H1 (cell line): Measurements from ENCODE around the gene LRRK1. TPM values are rescaled to one million over a fixed set of nuclear protein-coding genes. Genes with fewer than 3 reads are reported as not detected.

Experiments
- CTCF ChIA-PET: fragments of 300-600 bp; sonication (Branson Sonifier 250); formaldehyde crosslinking; loops from one replicate; lab custom pipeline; 2021; ENCODE audit not compliant: partially characterized antibody; lab: Charles Lee
- POLR2A ChIA-PET: fragments of 300-600 bp; sonication (Branson Sonifier 250); formaldehyde crosslinking; loops from one replicate; lab custom pipeline; 2021; ENCODE audit warnings: inconsistent platforms; ENCODE audit not compliant: partially characterized antibody; lab: Charles Lee
- DNase-seq, 2 experiments: peaks; one replicate each; pipeline versions ENCODE4 v3.0.0 to v3.0.0-alpha.2; 2010 to 2022; ENCODE audit warnings: low spot score in 2 of 2, low read depth in 1 of 2, mixed read lengths in 1 of 2
- FAIRE-seq: peaks from 2 replicates; lab custom pipeline; 2011; peaks lifted over from hg19 to GRCh38; lab: Jason Lieb, UNC
- H2AFZ ChIP-seq: 2 replicates; pipeline ENCODE4 v1.8.1; 2012; ENCODE audit warnings: low read length, inconsistent platforms
- H2AK5ac ChIP-seq: 2 replicates; pipeline ENCODE4 v1.6.1; 2013; ENCODE audit warnings: low read depth, low read length
- H2BK120ac ChIP-seq: replicated peaks from 2 replicates; pipeline ENCODE3; 2013; ENCODE audit warnings: low read depth, low read length, inconsistent platforms
- H2BK12ac ChIP-seq: 2 replicates; pipeline ENCODE4 v1.6.1; 2013; ENCODE audit warnings: low read depth, low read length
- H2BK15ac ChIP-seq: 2 replicates; pipeline ENCODE4 v1.6.1; 2013; ENCODE audit warnings: low read length
- H2BK20ac ChIP-seq: 2 replicates; pipeline ENCODE4 v1.6.1; 2013; ENCODE audit warnings: low read length
- H2BK5ac ChIP-seq: 2 replicates; pipeline ENCODE4 v1.6.1; 2013; ENCODE audit warnings: low read depth, low read length
- H3K14ac ChIP-seq: 2 replicates; pipeline ENCODE4 v1.6.1; 2013; ENCODE audit warnings: inconsistent platforms; ENCODE audit not compliant: insufficient read length
- H3K18ac ChIP-seq: 2 replicates; pipeline ENCODE4 v1.6.1; 2013; ENCODE audit warnings: low read length; ENCODE audit errors: extremely low read depth
- H3K23ac ChIP-seq: 2 replicates; pipeline ENCODE4 v1.6.1; 2013; ENCODE audit warnings: inconsistent platforms; ENCODE audit not compliant: insufficient read length
- H3K23me2 ChIP-seq: 2 replicates; pipeline ENCODE4 v1.6.1; 2013; ENCODE audit warnings: low read depth, low read length
- H3K27ac ChIP-seq: 2 replicates; pipeline ENCODE4 v1.6.1; 2011; ENCODE audit warnings: low read depth, low read length, inconsistent platforms
- H3K27me3 ChIP-seq, 4 experiments: replicated peaks in 1 of 4; 1 replicate in 1 of 4; 2 replicates in 3 of 4; pipeline versions ENCODE4 v1.6.1 to v1.8.1; 2011 to 2013; ENCODE audit warnings: low read length in 3 of 4, mild to moderate bottlenecking in 3 of 4, inconsistent platforms in 2 of 4, mixed read lengths in 2 of 4, moderate library complexity in 1 of 4; ENCODE audit not compliant: control insufficient read depth in 3 of 4, insufficient read depth in 3 of 4; ENCODE audit errors: extremely low read depth in 1 of 4
- H3K36me3 ChIP-seq, 4 experiments: 2 replicates each; pipeline versions ENCODE4 v1.6.1 to v1.8.1; 2011 to 2013; ENCODE audit warnings: mild to moderate bottlenecking in 4 of 4, low read length in 3 of 4, moderate library complexity in 2 of 4, control low read depth in 1 of 4, inconsistent platforms in 1 of 4; ENCODE audit not compliant: insufficient read depth in 4 of 4, control insufficient read depth in 2 of 4
- H3K4ac ChIP-seq: replicated peaks from 2 replicates; pipeline ENCODE3; 2013; ENCODE audit warnings: low read length, low read depth, mixed read lengths, inconsistent platforms; ENCODE audit not compliant: insufficient read length
- H3K4me1 ChIP-seq, 4 experiments: replicated peaks in 1 of 4; 1 replicate in 1 of 4; 2 replicates in 3 of 4; pipeline versions ENCODE4 v1.6.1 to v1.8.1; 2011 to 2013; ENCODE audit warnings: low read length in 3 of 4, inconsistent platforms in 2 of 4, mixed read lengths in 1 of 4; ENCODE audit not compliant: insufficient read depth in 4 of 4, control insufficient read depth in 3 of 4
- H3K4me2 ChIP-seq, 2 experiments: 2 replicates each; pipeline versions ENCODE4 v1.6.1 to v1.8.1; 2011 to 2013; ENCODE audit warnings: low read depth in 2 of 2, low read length in 2 of 2, control low read depth in 1 of 2, inconsistent platforms in 1 of 2, mild to moderate bottlenecking in 1 of 2; ENCODE audit not compliant: insufficient read depth in 1 of 2
- H3K4me3 ChIP-seq, 4 experiments: fragments of 200-600, 300-600 bp in 1 of 4; sonication (generic), shearing (Covaris generic), sonication (Bioruptor Twin) in 1 of 4; 2 replicates each; pipeline versions ENCODE4 v1.5.1 to v1.8.1; 2011 to 2016; ENCODE audit warnings: low read length in 4 of 4, low read depth in 3 of 4, control low read depth in 2 of 4, inconsistent platforms in 2 of 4, mild to moderate bottlenecking in 2 of 4, mixed read lengths in 1 of 4, moderate library complexity in 1 of 4; ENCODE audit not compliant: insufficient read depth in 2 of 4; ENCODE audit errors: extremely low read depth in 1 of 4
- H3K56ac ChIP-seq: replicated peaks from 2 replicates; pipeline ENCODE3; 2013; ENCODE audit warnings: low read depth, mild to moderate bottlenecking, mixed read lengths, low read length, inconsistent platforms; ENCODE audit not compliant: insufficient read length
- H3K79me1 ChIP-seq: 2 replicates; pipeline ENCODE4 v1.6.1; 2013; ENCODE audit warnings: low read depth, low read length, control low read depth
- H3K79me2 ChIP-seq, 2 experiments: 2 replicates each; pipeline versions ENCODE4 v1.6.1 to v1.8.1; 2012 to 2013; ENCODE audit warnings: low read length in 2 of 2, mild to moderate bottlenecking in 2 of 2, inconsistent platforms in 1 of 2; ENCODE audit not compliant: insufficient read depth in 2 of 2, control insufficient read depth in 1 of 2
- H3K9ac ChIP-seq, 4 experiments: replicated peaks in 1 of 4; 1 replicate in 1 of 4; 2 replicates in 3 of 4; pipeline versions ENCODE4 v1.6.1 to v1.8.1; 2011 to 2013; ENCODE audit warnings: low read depth in 3 of 4, low read length in 3 of 4, control low read depth in 2 of 4, mild to moderate bottlenecking in 2 of 4, moderate library complexity in 2 of 4, inconsistent platforms in 1 of 4; ENCODE audit errors: extremely low read depth in 1 of 4
- H3K9me3 ChIP-seq, 2 experiments: 2 replicates each; pipeline versions ENCODE4 v1.6.1 to v1.8.1; 2012 to 2013; ENCODE audit warnings: mild to moderate bottlenecking in 2 of 2, moderate library complexity in 2 of 2, control low read depth in 1 of 2, inconsistent platforms in 1 of 2, low read depth in 1 of 2, low read length in 1 of 2, mixed read lengths in 1 of 2; ENCODE audit not compliant: insufficient read depth in 2 of 2
- H4K20me1 ChIP-seq, 2 experiments: replicated peaks in 1 of 2; 2 replicates each; pipeline versions ENCODE3 to v1.8.1; 2011 to 2013; ENCODE audit warnings: inconsistent platforms in 2 of 2, low read length in 2 of 2, mild to moderate bottlenecking in 1 of 2; ENCODE audit not compliant: insufficient read depth in 2 of 2, control insufficient read depth in 1 of 2
- H4K5ac ChIP-seq: 2 replicates; pipeline ENCODE4 v1.6.1; 2013; ENCODE audit warnings: low read length, low read depth, mixed read lengths, inconsistent platforms; ENCODE audit not compliant: insufficient read length
- H4K8ac ChIP-seq: 2 replicates; pipeline ENCODE4 v1.8.0; 2013; ENCODE audit warnings: mild to moderate bottlenecking, moderate library complexity, low read length, inconsistent platforms; ENCODE audit not compliant: insufficient read depth; ENCODE audit errors: extremely low read depth
- H4K91ac ChIP-seq: replicated peaks from 2 replicates; pipeline ENCODE3; 2013; ENCODE audit warnings: low read length, mixed read lengths, inconsistent platforms; ENCODE audit not compliant: insufficient read length
- GTF2F1 ChIP-seq: IDR thresholded peaks from 2 replicates; pipeline ENCODE4 v1.6.1; 2012; ENCODE audit warnings: low read depth, low read length, improper control_type of control experiment, borderline replicate concordance
- ZNF274 ChIP-seq: IDR thresholded peaks from 2 replicates; pipeline ENCODE4 v1.7.0; 2012; ENCODE audit warnings: low read length, borderline replicate concordance; ENCODE audit errors: extremely low read depth
- WGBS, 2 experiments: shearing (Covaris generic) in 1 of 2; methylation state at CpG; one replicate each; pipeline versions ENCODE4 v1.1.6 to v1.1.7; 2013 to 2015; ENCODE audit warnings: low lambda C conversion rate in 2 of 2, mixed read lengths in 2 of 2, inconsistent platforms in 1 of 2, low coverage in 1 of 2, missing lambda C conversion rate in 1 of 2; ENCODE audit not compliant: insufficient replicate concordance in 2 of 2, insufficient coverage in 1 of 2, insufficient read length in 1 of 2; ENCODE audit errors: extremely low coverage in 1 of 2, missing lambda C conversion rate in 1 of 2; 5-methylcytosine and 5-hydroxymethylcytosine counted together
- polyA plus RNA-seq, 7 experiments: library from polyadenylated mRNA; depleted of rRNA in 3 of 7; stranded (reverse) in 5 of 7; unstranded in 2 of 7; fragments of >200 nt in 5 of 7; fragments of 200-250 nt in 2 of 7; gene quantifications; 1 replicate in 5 of 7; 2 replicates in 1 of 7; 4 replicates in 1 of 7; pipeline versions ENCODE4 v1.2.1 to v1.2.3, GENCODE V29; 2011 to 2013; ENCODE audit warnings: missing spikeins in 2 of 7, mixed read lengths in 2 of 7
- total RNA-seq: library from RNA; stranded (reverse); fragmentation: NEBNext Ultra II Directional; extraction: Animal tissue kit (Norgen Biotek cat#: 25700); gene quantifications from 2 replicates; pipeline ENCODE4 v1.2.1, GENCODE V29; 2021
- TF ChIP-seq, protein P1 (sequence below): IDR thresholded peaks from 2 replicates; pipeline ENCODE4 v1.6.1; 2012; ENCODE audit warnings: low read length, inconsistent platforms

The LRRK1 gene
- total and polyA plus RNA-seq, 2 of the 8 experiments (the other 6 are each of a cell fraction or from before 2014, with no cell fraction given): 1.2 to 3.6 TPM

DNA sequence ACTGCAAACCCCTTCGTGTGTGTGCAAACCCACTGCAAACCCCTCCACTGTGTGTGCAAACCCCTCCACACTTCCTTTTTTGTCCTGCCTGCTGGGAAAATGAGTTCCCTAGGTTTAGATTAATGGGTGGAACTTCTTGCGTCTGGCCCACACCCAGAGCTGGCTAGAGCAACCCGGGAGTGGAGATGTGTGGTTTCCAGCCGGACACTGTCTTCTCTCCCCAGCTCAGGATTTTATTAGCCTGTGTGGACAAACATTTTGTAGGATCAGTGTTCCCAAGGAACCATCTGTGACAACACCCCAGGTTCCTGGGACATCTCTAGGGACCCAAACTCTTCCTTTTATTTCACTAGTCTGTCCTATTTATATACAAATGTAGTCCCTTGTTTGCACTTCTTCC is 9.6 kb upstream of the LRRK1 start:
- no peak overlapping the region for H2BK5ac ChIP-seq
- no peak overlapping the region for H3K4me3 ChIP-seq
- H3K4me1 ChIP-seq: no peaks in the 10 kb centered on the region; a peak in 1 of 7 replicates
- no peak overlapping the region for H4K5ac ChIP-seq
- no peak overlapping the region for H3K14ac ChIP-seq
- FAIRE-seq: no peak
- H3K36me3 ChIP-seq: no peaks in the 10 kb centered on the region
- ChIA-PET CTCF (interaction anchor here (0.6 to 3.5 kb wide), 8 partner anchors 8 to 278 kb away, joined by 3 to 30 read pairs (median 4); partner anchors contain the start of gene LRRK1), POLR2A (no interaction called here)
- no peak for TF ChIP-seq ZNF274
- TF ChIP-seq, protein P1, sequence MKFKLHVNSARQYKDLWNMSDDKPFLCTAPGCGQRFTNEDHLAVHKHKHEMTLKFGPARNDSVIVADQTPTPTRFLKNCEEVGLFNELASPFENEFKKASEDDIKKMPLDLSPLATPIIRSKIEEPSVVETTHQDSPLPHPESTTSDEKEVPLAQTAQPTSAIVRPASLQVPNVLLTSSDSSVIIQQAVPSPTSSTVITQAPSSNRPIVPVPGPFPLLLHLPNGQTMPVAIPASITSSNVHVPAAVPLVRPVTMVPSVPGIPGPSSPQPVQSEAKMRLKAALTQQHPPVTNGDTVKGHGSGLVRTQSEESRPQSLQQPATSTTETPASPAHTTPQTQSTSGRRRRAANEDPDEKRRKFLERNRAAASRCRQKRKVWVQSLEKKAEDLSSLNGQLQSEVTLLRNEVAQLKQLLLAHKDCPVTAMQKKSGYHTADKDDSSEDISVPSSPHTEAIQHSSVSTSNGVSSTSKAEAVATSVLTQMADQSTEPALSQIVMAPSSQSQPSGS: no peak
- no peak for TF ChIP-seq GTF2F1
- H3K79me1 ChIP-seq: no peaks in the 10 kb centered on the region
- no peak overlapping the region for H2BK20ac ChIP-seq
- H3K79me2 ChIP-seq: no peaks in the 10 kb centered on the region
- H2AK5ac ChIP-seq: no peak overlapping the region
- H2AFZ ChIP-seq: no peak overlapping the region
- no peak overlapping the region for H4K91ac ChIP-seq
- H2BK12ac ChIP-seq: no peak overlapping the region
- no peak overlapping the region for H2BK15ac ChIP-seq
- no peaks in the 10 kb centered on the region; a peak in 2 of 7 replicates for H3K27me3 ChIP-seq
- H3K4me2 ChIP-seq: no peak overlapping the region
- no peaks in the 10 kb centered on the region for H3K9me3 ChIP-seq
- no peak overlapping the region for H4K8ac ChIP-seq
- no peaks in the 10 kb centered on the region for H4K20me1 ChIP-seq
- H3K23ac ChIP-seq: no peak overlapping the region
- 95% methylated on average over 4 of the region's 4 CpGs; no CpG with 5 or more reads in 1 of the 2 experiments for WGBS, 2 experiments
- H3K56ac ChIP-seq: no peak overlapping the region
- no peak for DNase-seq
- no peak overlapping the region for H3K18ac ChIP-seq
- no peak overlapping the region for H2BK120ac ChIP-seq
- H3K4ac ChIP-seq: no peak overlapping the region
- no peaks in the 10 kb centered on the region for H3K23me2 ChIP-seq
- H3K9ac ChIP-seq: no peak overlapping the region
- no peak overlapping the region for H3K27ac ChIP-seq
